NCI-H2227 (cell line): ENCODE measurements around the gene FAAP100.
"Not testable (repeated sequence)": the region's sequence is repeated elsewhere in the genome, so short reads cannot be mapped to it uniquely, and the experiment has no call there.

Experiments used
- DNase-seq: peaks from one replicate; lab custom pipeline; 2025; ENCODE audit not compliant: unreplicated experiment; lab: John Stamatoyannopoulos, UW

Gene FAAP100, protein sequence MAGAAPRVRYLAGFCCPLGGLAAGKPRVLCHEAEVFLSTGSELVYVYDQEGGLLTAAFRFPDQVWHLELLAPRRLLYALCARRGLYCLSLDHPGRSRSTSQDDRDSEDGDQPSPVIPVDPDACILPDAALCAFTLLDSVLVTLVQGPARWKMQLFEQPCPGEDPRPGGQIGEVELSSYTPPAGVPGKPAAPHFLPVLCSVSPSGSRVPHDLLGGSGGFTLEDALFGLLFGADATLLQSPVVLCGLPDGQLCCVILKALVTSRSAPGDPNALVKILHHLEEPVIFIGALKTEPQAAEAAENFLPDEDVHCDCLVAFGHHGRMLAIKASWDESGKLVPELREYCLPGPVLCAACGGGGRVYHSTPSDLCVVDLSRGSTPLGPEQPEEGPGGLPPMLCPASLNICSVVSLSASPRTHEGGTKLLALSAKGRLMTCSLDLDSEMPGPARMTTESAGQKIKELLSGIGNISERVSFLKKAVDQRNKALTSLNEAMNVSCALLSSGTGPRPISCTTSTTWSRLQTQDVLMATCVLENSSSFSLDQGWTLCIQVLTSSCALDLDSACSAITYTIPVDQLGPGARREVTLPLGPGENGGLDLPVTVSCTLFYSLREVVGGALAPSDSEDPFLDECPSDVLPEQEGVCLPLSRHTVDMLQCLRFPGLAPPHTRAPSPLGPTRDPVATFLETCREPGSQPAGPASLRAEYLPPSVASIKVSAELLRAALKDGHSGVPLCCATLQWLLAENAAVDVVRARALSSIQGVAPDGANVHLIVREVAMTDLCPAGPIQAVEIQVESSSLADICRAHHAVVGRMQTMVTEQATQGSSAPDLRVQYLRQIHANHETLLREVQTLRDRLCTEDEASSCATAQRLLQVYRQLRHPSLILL

DNA sequence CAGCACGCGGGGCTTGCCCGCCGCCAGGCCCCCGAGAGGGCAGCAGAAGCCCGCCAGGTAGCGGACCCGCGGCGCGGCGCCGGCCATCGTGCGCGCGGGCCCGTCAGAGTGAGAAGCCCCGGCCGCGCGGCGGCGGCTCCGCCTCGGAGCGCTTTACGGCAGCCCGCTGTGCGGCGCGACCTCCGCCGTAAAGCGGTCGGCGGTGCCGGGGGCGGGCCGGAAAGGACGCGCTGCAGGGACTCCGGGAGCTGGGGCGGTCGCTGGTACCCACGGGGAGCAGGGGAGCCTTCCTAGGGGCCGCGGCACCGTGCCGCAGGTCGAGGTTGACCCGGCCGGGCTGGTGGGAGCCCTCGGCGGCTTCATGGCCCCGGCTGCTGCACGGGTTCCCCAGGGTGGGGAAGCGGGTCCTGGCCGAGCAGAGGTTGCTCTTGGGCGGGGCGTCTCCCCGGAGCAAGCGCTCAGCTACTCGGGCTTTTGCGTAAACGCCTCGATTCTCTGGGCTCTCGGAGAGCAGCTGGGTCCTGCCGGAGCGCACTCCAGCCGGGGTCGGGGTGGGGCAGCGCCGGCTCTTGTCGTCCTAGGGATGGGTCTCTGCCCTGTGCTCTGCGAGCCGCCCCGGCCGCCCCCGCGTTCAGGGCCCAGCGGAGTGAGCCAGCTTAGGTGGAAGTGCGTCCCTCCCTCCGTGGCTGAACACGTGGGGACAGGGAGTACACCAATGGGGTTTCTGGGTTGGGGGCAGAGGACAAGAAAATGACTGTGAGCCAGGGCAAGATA, at the start of gene FAAP100:
FAAP100 (minus strand) TSS at position 110 of the 774 bp plus-strand sequence; CDS start at position 87, 23 bp downstream.
- DNase-seq = peak; percentile 94

DNA sequence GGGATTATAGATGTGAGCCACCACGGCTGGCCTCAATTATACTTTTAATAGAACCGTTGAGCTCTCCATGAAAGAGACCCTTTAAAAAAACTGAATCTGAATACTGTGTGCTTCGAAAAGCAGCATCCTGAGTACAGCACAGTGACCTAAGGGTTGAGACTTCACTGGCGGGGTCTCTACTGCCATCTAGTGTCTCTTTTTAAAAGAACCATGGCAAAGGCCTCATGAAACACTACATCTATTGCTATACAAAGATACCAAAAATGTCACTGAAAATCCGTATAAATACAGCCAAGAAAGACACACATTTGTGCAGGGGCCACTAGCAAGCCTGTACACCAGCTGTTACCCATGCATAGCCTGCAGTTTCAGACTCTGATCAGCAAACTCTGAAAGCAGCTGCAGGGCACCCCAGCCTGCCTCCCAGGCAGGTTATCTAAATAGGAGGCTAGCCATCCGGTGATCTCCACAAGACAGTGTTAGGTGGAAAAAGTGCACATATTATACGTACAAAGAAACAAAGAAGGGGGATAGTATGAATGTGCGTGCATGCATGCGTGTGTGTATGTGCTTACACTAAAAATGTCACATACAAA, 49.5 kb upstream of the FAAP100 start:
- DNase-seq = peak; percentile 79

DNA sequence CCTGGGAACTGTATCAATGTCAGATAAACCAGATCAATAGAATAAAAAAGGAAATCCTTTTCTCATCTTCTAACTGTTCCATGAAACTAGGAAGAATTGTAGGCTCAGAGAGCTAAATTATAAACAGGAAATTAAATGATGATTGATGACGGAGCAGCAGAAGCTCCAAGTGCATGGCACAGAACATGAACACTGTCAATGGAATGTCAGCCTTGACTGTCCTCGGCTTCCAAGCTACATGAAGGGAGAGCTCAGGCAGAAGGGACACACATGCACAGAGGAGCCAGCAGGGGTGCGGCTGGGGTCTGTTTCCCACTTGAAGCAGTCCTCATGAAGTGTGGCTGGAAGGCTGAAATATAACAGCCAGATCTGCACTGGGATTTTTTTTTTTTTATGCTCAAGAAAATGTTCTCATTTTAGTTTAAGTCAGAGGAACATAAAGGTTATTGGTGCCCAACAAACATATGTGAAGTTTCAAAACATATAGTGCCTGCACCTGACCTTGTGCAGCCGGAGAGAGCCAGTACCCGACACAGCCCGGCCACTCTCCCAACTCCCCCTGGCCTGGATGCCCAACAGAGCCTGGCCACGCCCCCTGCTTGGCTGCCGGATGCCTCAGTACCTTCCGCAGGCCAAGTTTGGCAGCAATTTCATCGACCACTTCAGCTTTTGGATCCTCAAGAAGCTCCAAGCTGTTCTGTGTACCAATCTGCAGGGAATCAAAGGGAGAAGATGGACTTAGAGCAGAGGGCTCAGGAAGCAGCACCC, 47.8 kb upstream of the FAAP100 start:
- DNase-seq = no peak

DNA sequence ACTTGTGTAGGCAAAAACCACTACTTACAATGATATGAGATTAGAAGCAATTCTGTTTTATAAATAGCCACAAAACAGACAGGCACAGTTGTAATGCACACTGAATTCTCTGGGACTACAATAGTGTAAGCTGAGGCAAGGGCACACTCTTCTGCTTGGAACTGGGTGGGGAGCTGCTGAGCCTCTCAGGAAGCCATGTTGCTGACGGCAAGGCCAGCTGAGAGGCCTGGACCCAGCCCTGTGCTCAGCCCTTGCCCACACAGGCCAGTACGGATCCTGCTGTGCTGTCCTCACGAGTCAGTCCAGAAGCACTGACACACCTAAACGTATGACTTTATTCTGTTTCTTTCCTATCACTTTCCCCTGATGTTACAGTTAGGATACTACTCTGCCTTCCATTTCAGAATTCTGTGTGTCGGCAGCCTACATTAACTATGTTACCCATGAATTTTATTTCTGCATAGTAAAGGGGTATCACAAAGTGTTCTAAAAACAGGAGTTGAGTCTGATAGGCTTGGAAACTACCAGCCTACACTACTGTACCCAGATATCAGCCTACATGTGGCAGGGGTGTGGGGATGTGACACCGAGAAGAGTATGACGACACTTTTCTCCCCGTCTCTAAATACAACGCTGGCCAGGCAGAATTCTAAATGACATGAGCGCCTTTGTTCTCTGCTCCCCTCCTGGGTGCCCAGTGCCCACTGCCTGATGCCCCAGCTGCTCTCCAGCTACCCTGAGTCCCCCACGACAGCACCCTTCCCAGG, 41.1 kb upstream of the FAAP100 start:
- DNase-seq = no peak

DNA sequence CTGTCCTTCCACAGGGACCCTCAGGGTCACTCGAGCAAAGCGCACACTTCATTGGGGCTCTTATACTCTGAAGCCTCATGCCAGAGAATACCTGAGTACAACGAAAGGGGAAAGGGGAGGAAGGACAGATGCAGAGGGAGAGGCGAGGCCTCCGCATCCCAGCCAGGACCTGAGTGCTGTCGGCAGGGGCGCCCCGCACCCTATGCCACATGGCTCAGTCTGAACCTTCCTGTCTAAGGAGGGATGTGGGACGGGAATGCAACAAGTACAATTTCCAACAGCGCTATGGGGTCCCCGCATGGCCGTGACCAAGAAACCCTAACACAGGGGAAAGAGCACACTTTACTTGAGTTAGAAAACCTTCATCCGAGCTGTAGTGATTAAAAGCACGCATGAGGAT, 39.8 kb upstream of the FAAP100 start:
- no peak for DNase-seq

DNA sequence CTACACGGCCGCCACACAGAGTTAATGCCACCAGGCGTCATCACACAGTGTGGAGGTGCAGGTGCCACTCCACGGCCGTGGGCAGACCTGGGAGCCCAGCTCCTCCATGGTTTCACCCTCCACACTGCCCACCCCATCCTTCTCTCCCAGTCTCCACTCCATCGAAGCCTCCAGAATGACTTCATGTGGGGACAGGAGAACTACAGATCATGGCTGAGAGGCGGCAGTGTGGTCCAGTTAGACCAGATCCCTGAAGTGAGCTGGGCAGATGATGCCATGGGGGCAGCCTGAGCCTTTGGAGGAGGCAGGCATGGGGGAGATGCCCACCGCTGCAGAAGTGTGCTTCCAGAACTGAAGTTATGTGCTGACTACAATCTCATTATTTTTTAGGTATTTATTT, 38.0 kb upstream of the FAAP100 start:
- DNase-seq = no peak

DNA sequence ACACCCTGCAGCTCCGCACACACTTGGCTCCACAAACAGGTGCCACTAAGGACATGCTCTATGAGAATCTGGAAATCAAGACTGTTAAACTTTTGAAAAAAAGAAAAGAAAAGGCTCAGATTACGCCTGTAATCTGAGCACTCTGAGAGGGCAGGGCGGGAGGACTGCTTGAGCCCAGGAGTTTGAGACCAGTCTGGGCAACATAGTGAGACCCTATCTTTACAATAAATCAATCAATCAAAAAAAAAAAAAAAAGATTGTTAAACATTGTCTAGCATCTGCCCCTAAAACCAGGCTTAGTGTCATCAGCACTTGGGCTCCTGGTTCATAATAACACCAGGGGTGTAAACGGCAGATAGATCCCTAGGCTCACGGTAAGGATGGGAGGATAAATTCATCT, 37.5 kb upstream of the FAAP100 start:
- no peak for DNase-seq

DNA sequence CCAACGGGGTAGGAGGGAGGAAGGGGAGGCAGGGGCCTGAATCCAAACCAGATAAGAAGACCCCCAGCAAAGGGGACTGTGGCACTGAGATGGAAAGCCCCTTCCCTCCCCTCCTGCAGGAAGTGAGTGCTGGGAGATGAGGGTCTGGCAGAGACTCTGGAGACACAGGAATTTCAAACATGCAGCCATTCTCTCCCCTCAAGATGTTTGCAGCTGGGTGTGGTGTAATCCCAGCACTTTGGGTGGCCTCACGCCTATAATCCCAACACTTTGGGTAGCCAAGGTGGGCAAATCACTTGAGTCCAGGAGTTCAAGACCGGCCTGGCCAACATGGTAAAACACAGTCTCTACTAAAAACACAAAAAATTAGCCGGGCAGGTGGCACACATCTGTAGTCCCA, 33.9 kb upstream of the FAAP100 start:
- DNase-seq = no peak

DNA sequence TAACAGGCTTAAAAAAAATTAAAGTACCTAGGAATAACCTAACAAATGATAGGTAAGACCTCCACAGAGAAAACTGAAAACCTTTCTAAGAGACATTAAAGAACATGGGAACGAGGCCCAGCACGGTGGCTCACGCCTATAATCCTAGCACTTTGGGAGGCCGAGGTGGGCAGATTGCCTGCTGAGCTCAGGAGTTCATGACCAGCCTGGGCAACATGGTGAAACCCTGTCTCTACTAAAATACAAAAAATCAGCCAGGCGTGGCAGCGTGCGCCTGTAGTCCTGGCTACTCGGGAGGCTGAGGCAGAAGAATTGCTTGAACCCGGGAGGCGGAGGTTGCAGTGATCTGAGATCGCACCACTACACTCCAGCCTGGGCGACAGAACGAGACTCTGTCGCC, 32.6 kb upstream of the FAAP100 start:
- not testable (repeated sequence) for DNase-seq

DNA sequence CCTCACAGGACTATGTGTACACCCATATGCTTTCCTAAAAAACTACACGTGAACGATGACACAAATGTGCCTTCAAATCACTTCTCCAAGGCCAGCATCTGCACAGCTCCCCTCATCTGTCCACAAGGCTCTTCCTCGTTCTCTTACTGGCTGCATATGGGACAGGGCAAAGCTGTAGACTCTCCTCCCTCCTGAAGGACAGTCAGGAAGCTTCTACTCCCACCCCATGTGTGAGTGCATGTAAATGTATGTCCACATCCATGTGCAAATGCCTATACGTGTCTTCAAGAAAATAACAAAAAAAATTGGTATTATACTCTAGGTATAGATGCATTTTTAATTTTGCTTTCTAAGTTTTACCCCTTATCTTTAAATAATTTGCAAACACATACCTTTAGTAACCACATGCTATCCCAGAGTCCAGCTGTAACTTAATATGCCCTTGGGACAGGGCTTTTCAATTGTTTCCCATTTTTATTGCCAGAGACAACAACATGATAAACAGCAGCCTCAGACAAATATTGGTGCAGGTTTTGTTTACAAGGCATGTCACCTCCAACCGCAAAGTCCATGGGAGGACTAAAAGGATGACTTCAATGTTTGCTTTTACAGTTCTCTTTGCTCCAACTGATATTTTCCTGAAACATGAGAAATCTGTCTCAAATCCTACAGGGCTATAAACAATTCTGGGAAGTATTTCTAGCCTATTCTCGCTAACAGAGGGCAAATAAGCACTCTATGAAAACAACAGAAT, 31.6 kb upstream of the FAAP100 start:
- DNase-seq = no peak

DNA sequence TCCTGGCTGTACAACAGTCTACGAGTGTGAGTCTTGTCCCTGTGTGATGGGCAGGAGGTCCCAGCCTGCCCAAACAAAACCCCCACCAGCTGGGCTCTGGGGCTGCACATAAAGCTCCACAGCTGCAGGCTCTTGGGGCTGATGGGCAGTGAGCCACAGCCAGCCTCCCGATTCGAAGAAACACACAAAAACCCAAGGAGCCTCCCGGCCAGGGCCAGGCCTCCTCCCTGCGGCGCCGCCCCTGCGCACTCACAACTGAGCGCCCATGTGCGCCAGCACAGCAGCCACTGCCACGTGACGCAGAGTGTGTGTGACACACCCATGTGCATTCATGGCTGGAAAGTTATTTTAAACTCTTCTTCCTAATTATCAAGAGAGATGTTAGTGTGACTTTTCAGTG, 30.6 kb upstream of the FAAP100 start:
- no peak for DNase-seq

DNA sequence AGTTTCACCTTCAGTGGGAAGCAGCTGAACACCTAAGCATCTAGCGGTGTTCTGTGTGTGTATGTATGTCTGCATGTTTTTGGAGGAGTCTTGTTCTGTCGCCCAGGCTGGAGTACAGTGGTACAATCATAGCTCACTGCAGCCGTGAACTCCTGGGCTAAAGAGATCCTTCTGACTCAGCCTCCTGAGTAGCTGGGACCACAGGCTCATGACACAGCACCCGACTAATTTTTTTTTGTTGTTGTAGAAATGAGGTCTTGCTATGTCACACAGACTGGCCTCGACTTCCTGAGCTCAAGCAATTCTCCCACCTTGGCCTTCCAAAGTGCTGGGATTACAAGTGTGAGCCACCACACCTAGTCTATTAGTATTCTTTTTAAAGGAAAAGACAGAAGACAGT, 30.2 kb upstream of the FAAP100 start:
- no peak for DNase-seq

DNA sequence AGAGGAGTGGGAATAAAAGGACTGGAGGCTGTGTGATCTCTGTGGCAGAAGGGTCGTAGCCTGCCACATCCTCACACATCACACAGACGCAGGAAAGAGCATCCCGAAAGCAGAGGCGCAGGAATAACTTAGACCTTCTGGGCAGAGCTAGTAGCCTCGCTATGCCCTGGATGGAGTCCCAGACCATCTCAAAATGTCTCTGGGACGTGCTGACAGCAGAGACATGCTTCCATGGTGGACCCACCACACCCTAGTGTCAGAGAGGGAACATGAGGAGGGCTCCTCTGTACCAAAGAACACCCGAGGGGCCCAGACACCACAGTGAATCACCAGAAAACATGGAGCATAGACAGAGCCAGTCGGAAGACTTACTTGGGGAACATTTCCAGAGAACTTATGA, 29.6 kb upstream of the FAAP100 start:
- DNase-seq = no peak

DNA sequence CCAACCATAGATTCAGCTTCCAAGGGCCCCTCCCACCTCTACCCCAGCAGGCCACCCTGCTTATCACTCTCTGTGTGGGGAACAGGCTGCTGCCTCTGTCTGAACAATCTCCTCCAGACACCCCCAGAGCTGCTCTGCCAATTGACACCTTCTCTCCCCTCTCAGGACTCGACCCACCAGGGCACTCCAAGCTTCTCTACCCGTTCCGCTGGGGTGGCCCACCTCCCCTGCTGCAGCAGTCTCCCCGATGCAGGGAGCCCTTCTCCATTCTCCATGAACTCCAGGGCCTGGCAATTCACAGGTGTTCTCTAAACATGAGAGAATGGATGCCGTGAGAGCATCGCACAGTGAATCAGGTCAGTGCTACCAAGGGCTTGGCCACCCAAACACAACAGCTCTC, 28.3 kb upstream of the FAAP100 start:
- no peak for DNase-seq

DNA sequence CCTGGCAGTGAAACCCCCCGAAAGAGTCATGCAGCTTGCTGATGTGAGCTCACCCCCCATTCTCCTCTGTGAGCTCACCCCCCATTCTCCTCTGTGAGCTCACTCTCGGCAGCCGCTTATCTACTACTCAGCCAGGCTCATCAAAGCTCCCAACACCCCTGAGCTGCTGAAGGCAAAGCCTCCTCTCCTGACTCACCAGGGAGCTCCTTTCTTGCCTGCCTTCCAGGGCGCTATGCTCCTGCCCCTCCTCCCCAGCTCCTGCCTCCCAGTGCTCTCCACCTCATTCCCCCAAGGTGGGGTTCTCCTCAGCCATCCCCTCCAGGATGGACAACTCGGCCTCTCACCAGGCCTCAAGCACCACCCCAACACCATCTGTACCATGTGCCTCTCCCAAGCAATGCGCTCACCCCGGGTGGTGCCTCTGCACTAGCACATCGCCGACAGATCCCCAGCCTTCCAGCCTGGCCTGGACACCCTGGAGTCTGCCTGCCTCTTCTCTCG, 27.7 kb upstream of the FAAP100 start:
- DNase-seq = no peak

DNA sequence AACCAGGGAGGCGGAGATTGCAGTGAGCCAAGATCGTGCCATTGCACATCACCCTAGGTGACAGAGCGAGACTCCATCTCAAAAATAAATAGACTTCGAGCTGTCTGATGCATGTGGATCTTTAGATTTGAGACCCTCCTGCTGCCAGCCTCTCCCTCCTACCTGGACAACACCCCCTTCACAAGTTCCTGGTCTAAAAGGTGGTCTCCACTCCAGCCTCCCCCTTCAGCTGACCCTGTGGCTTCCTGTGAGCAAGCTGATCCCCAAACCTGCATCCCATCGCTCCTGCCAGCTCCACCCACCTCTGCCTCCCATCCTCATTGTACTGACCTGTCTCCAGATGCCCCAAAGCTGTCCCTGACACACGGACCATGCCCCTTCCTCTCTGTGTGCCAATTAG, 27.1 kb upstream of the FAAP100 start:
- no peak for DNase-seq

DNA sequence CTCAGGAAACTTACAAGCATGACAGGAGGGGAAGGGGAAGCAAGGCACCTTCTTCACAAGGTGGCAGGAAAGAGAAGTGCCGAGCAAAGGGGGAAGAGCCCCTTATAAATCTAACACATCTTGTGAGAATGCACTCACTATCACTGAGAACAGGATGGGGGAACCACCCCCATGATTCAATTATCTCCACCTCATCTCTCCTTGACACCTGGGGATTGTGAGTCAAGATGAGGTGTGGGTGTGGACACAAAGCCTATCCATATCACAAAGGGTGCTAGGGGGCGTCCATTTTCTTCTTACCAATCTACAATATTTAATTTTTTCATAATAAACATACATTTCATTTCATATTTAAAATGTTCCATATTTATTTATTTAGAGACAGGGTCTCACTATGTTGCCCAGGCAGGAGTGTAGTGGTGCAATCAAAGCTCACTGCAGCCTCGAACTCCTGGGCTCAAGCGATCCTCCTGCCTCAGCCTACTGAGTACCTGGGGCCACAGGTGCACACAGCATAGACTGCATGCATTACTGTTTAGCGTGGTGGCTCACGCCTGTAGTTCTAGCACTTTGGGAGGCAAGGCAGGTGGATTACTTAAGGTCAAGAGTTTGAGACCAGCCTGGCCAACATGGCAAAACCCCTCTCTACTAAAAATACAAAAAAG, 26.5 kb upstream of the FAAP100 start:
- DNase-seq = no peak

DNA sequence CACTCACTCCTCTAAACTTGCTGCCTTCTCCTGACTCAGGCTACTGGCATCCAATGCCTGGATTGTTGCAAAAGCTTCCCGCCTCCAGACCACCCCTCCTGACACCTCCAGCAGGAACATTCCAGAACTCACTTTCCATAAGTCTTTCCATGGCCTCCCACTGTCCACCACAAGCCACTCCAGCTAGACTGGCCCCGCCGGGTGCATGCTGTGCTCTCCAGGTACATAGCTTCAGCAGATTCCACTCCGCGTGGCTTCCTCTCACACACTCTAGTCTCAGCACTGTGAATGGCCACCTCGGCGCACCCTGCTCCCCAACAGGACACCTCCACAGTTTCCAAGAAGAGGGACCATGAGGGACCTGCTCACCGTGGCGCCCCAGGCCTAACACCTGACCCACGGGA, 25.9 kb upstream of the FAAP100 start:
- no peak for DNase-seq
